ENCODE results near the gene MYO5C. TPM values are rescaled to one million over a fixed set of nuclear protein-coding genes. Genes with fewer than 3 reads are reported as not detected.

MYO5C gene
- total RNA-seq, 2 donors from 2014 or later, result 3.0 to 18.4 TPM

DNA sequence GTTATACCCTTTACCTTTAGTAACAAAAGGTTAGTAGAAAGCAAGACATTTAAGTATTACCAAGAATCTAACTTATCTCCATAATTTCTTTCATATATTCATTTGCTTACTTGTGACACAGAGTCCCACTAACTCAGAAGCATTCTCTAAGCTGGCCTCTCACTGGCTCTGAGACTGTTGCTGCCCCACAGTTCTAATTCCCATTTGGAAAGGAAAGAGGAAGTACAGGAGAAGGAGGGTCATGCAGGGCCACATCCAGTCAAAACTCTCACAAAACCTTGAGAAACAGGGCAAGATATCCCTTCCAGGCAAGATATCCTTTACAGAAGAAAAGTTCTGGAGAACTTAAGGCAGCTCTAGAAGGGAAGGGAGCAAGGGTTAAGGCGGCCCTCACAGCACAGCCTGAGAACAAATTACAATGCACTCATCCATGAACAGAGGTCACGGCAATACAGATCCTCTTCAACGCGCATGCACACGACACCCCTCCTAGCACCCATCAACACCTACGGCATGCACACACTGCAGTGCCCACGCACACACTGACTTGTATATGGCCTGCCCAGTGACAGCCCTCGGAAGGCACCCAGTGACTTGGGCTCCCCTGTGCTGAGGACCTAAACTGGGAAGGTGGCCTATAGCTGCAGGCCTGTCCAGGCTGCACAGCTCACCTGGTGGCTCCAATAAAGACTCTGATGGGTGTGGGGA lies 13.0 kb upstream of the MYO5C start:
- DNase-seq (ENCODE audit: low spot score) (no peak), ATAC-seq (ENCODE audit: insufficient number of reproducible peaks, low FRiP score, low read depth) (no peak)
- H3K4me1 ChIP-seq (ENCODE audit: control insufficient read depth in 1 of 2, low read depth in 2 of 2), result no peaks in the 10 kb centered on the region
- no peaks in the 10 kb centered on the region for H3K9me3 ChIP-seq
- H3K36me3 ChIP-seq, result no peaks in the 10 kb centered on the region
- no peaks in the 10 kb centered on the region for H3K27me3 ChIP-seq (replicated peaks; ENCODE audit: insufficient read depth)
- TF ChIP-seq, protein P1, sequence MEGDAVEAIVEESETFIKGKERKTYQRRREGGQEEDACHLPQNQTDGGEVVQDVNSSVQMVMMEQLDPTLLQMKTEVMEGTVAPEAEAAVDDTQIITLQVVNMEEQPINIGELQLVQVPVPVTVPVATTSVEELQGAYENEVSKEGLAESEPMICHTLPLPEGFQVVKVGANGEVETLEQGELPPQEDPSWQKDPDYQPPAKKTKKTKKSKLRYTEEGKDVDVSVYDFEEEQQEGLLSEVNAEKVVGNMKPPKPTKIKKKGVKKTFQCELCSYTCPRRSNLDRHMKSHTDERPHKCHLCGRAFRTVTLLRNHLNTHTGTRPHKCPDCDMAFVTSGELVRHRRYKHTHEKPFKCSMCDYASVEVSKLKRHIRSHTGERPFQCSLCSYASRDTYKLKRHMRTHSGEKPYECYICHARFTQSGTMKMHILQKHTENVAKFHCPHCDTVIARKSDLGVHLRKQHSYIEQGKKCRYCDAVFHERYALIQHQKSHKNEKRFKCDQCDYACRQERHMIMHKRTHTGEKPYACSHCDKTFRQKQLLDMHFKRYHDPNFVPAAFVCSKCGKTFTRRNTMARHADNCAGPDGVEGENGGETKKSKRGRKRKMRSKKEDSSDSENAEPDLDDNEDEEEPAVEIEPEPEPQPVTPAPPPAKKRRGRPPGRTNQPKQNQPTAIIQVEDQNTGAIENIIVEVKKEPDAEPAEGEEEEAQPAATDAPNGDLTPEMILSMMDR (IDR thresholded peaks at IDR 0.05), result no peak
- no peak overlapping the region for H3K27ac ChIP-seq
- H3K4me3 ChIP-seq, result no peak overlapping the region

DNA sequence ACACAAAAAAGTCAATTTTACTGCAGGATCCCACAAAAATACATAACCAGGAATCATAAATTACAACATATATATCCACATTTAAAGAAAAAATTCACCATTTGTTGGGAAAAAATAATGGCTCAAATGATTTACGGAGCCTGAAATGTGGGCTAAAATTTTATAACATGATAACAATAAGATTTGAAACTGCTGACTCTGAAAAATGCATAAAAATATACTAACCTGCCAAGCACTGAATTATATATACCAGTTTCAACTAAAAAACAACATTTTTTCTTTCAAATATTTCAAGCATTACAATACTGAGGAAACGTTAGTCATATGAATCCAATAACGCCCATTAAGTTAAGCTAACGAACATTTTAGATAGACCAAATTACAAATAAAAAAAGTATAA lies 12.2 kb upstream of the MYO5C start:
- Histone ChIP-seq H3K27me3 (replicated peaks; ENCODE audit: insufficient read depth) (no peaks in the 10 kb centered on the region), H3K27ac (no peak overlapping the region), H3K36me3 (no peaks in the 10 kb centered on the region), H3K4me3 (no peak overlapping the region), H3K4me1 (ENCODE audit: control insufficient read depth in 1 of 2, low read depth in 2 of 2) (no peaks in the 10 kb centered on the region), H3K9me3 (no peaks in the 10 kb centered on the region)
- ATAC-seq (ENCODE audit: insufficient number of reproducible peaks, low FRiP score, low read depth), result no peak
- no peak for DNase-seq (ENCODE audit: low spot score)
- TF ChIP-seq, protein P1 (IDR thresholded peaks at IDR 0.05), result no peak

DNA sequence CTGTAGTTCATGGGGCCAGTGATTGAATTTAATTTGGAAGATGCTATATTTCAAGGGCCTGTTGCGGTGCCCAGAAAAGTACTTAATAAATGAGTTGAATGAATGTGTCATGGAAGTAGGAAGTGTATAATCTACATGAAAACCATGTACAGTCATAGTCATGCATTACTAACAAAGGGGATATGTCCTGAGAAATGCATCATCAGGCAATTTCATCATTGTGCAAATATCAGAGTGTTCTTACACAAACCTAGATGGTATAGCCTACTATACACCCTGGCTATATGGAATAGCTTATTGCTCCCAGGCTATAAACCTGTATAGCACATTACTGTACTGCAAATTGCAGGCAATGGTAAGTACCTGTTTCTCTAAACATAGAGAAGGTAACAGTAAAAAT lies 10.7 kb upstream of the MYO5C start:
- Histone ChIP-seq H3K9me3 (no peaks in the 10 kb centered on the region), H3K27me3 (replicated peaks; ENCODE audit: insufficient read depth) (no peaks in the 10 kb centered on the region), H3K4me3 (no peak overlapping the region), H3K4me1 (ENCODE audit: control insufficient read depth in 1 of 2, low read depth in 2 of 2) (no peaks in the 10 kb centered on the region), H3K27ac (no peak overlapping the region), H3K36me3 (no peaks in the 10 kb centered on the region)
- TF ChIP-seq, protein P1 (IDR thresholded peaks at IDR 0.05), result no peak
- ATAC-seq (ENCODE audit: insufficient number of reproducible peaks, low FRiP score, low read depth) (no peak), DNase-seq (ENCODE audit: low spot score) (no peak)

DNA sequence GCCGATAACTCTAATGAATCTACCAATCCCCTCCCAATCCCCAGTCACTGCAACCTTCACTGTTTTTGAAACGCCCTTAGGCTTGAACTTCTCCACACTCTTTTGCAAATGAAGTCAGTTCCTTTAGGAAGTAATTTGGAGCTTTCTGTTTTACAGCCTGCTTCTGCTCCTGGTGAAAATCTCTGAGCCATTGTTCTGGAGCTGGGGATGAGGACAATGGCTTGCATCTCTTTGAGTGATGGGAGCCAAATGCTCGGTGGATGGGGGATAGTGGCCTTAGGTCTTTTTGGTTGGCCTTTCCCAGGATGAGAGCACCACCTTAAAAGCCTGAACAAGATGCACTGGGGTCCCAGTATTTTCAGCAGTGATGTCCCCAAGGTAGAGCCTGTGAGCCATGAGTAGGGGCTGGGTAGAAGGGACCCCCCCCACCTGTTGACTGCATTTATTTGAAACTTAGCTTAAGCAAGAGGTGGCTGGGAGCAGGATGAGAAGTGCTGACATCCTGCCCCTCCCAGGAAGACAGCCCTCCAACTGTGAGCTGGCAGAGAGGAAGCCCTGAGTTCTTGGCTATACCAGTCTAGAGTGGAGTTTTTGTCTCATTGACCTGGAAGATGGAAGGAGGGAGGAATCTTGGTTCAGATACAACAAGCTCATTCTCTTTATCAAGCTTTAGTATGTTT lies 7.6 kb upstream of the MYO5C start:
- H3K27ac ChIP-seq, result no peak overlapping the region
- TF ChIP-seq, protein P1 (IDR thresholded peaks at IDR 0.05), result no peak
- no peak overlapping the region for H3K4me3 ChIP-seq
- H3K27me3 ChIP-seq (replicated peaks; ENCODE audit: insufficient read depth), result no peaks in the 10 kb centered on the region
- no peaks in the 10 kb centered on the region for H3K4me1 ChIP-seq (ENCODE audit: control insufficient read depth in 1 of 2, low read depth in 2 of 2)
- no peaks in the 10 kb centered on the region for H3K36me3 ChIP-seq
- ATAC-seq (ENCODE audit: insufficient number of reproducible peaks, low FRiP score, low read depth) (no peak), DNase-seq (ENCODE audit: low spot score) (no peak)
- H3K9me3 ChIP-seq, result no peaks in the 10 kb centered on the region

DNA sequence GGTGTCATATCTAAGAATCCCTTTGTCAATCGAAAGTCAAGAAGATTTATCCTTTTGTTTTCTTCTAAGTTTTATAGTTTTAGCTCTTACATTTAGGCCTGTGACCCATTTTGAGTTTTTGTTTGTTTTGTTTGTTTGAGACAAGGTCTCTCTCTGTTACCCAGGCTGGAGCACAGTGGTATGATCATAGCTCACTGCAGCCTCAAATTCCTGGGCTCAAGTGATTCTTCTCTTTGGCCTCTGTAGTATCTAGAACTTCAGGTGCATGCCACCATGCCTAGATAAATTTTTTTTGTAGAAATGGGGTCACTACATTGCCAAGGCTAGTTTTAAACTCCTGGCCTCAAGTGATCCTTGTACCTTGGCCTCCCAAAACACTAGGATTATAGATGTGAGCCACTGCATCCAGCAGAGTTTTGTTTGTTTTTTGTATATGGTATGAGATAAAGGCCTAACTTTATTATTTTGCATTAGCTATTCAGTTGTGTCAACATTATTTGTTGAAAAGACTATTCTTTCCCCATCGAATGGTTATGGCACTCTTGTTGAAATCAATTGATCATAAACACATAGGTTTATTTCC lies 5.8 kb upstream of the MYO5C start:
- ATAC-seq (ENCODE audit: insufficient number of reproducible peaks, low FRiP score, low read depth), result no peak
- H3K27me3 ChIP-seq (replicated peaks; ENCODE audit: insufficient read depth), result no peaks in the 10 kb centered on the region
- no peaks in the 10 kb centered on the region for H3K4me1 ChIP-seq (ENCODE audit: control insufficient read depth in 1 of 2, low read depth in 2 of 2)
- H3K4me3 ChIP-seq, result no peak overlapping the region
- H3K36me3 ChIP-seq, result no peaks in the 10 kb centered on the region
- H3K9me3 ChIP-seq, result no peaks in the 10 kb centered on the region
- TF ChIP-seq, protein P1 (IDR thresholded peaks at IDR 0.05), result no peak
- H3K27ac ChIP-seq, result no peak overlapping the region
- no peak for DNase-seq (ENCODE audit: low spot score)

All from thoracic aorta (tissue), 2 donors.